Epithelial cell of proximal tubule (primary cell): ENCODE results near the gene CRK. TPM values are rescaled to one million over a fixed set of nuclear protein-coding genes. Genes with fewer than 3 reads are reported as not detected.

Source experiments
- DNase-seq: peaks from one replicate; pipeline ENCODE4 v3.0.0-alpha.2; 2011; ENCODE audit warnings: low read depth
- H3K4me3 ChIP-seq: 2 replicates; pipeline ENCODE4 v1.5.1; 2011; ENCODE audit warnings: low read depth, mild to moderate bottlenecking, low read length
- CTCF ChIP-seq: conservative IDR thresholded peaks from 2 replicates; pipeline ENCODE4 v1.5.1; 2012; ENCODE audit warnings: low read depth, mild to moderate bottlenecking, low read length
- total RNA-seq: library from RNA; depleted of rRNA; stranded (reverse); fragments of >200 nt; gene quantifications from 2 replicates; pipeline ENCODE4 v1.2.3, GENCODE V29; 2015

Gene CRK
- total RNA-seq, result 57.1 and 82.8 TPM in 2 replicates

DNA sequence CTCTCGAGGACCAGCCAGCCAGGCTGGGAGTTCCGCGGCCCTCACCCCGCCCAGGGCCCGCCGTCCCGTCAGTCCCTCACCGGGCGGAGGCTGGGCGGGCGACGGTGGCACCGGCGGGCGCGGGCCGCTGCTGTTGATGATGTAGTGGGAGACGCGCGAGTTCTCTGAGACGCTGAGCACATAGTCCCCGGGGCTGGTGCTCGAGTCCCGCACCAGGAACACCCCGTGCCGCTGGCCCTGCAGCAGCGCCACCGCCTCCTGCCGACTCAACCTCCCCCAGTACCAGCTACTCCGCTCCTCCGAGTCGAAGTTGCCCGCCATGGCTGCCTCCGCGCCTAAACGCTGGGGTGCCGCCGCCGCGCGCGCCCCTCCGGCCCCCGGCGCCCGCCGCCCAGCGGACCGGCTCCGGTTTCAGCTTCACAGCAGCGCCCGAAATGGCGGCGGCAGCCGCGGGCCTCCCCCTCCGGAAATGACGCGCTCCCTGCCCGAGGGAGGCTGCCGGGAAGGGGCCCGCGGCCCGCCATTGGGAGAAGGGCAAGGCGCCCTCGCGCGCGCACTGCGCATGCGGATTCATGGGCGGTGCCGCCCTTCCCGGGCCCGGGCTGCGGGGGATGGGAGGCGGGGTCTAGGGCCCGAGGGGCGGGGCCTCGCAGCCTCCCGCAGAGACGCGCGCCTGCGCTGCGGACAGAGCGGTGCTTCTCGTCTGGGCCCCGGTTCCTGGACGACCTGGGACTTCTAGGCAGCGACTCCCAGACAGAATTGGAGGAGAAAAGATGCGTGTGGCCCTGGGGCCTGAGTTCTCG lies at the start of gene CRK:
Gene CRK, minus strand, starts transcription at position 436 of the 803 bp plus-strand sequence. Its CDS starts 115 bp downstream, at position 321.
- TF ChIP-seq CTCF, result no peak
- H3K4me3 ChIP-seq, result peak within 1 kb of the TSS; percentile 80
- DNase-seq, result no peak

- H3K4me3 ChIP-seq, result no peak overlapping the region
- TF ChIP-seq CTCF, result no peak
- no peak for DNase-seq
Observed at GRCh38 chr17:1505586-1505985, 49.6 kb upstream of the CRK start.

GRCh38 chr17:1504866-1505265 lies 48.8 kb upstream of the CRK start:
- DNase-seq, result no peak
- TF ChIP-seq CTCF, result no peak
- no peak overlapping the region for H3K4me3 ChIP-seq

GRCh38 chr17:1503699-1504098 lies 47.7 kb upstream of the CRK start:
- DNase-seq, result no peak
- no peak overlapping the region for H3K4me3 ChIP-seq
- TF ChIP-seq CTCF, result no peak

GRCh38 chr17:1498869-1499268 lies 42.8 kb upstream of the CRK start:
- no peak for DNase-seq
- no peak overlapping the region for H3K4me3 ChIP-seq
- TF ChIP-seq CTCF, result no peak

GRCh38 chr17:1498233-1498632 lies 42.2 kb upstream of the CRK start:
- H3K4me3 ChIP-seq, result no peak overlapping the region
- no peak for TF ChIP-seq CTCF
- no peak for DNase-seq

- no peak for DNase-seq
- no peak for TF ChIP-seq CTCF
- H3K4me3 ChIP-seq, result no peak overlapping the region
Observed at GRCh38 chr17:1497831-1498230, 41.8 kb upstream of the CRK start.
